GM12801 (cell line): ENCODE results near the gene ARL10.

Experiments
- CTCF ChIP-seq: IDR thresholded peaks from one replicate; pipeline ENCODE4 v1.5.1; 2011; ENCODE audit warnings: control low read depth; ENCODE audit not compliant: insufficient read length; ENCODE audit errors: extremely low read depth

Gene ARL10

GRCh38 chr5:176405656-176406435, 40.6 kb downstream of the ARL10 start:
- no peak for TF ChIP-seq CTCF

- TF ChIP-seq CTCF, result no peak
These were observed 41.3 kb downstream of the ARL10 start for GRCh38 chr5:176406436-176407052.

- TF ChIP-seq CTCF, result no peak
These were observed 42.4 kb downstream of the ARL10 start for GRCh38 chr5:176407456-176408251.

GRCh38 chr5:176408590-176408989, 43.3 kb downstream of the ARL10 start:
- no peak for TF ChIP-seq CTCF

- TF ChIP-seq CTCF, result no peak
These were observed 44.5 kb downstream of the ARL10 start for GRCh38 chr5:176409765-176410164.

- no peak for TF ChIP-seq CTCF
These were observed 45.3 kb downstream of the ARL10 start for GRCh38 chr5:176410486-176411180.
